ENCODE measurements around the gene SDCCAG8. TPM values are rescaled to one million over a fixed set of nuclear protein-coding genes. Genes with fewer than 3 reads are reported as not detected.

SDCCAG8 gene
- total RNA-seq, 1 donor from 2014 or later, result 48.0 TPM

DNA sequence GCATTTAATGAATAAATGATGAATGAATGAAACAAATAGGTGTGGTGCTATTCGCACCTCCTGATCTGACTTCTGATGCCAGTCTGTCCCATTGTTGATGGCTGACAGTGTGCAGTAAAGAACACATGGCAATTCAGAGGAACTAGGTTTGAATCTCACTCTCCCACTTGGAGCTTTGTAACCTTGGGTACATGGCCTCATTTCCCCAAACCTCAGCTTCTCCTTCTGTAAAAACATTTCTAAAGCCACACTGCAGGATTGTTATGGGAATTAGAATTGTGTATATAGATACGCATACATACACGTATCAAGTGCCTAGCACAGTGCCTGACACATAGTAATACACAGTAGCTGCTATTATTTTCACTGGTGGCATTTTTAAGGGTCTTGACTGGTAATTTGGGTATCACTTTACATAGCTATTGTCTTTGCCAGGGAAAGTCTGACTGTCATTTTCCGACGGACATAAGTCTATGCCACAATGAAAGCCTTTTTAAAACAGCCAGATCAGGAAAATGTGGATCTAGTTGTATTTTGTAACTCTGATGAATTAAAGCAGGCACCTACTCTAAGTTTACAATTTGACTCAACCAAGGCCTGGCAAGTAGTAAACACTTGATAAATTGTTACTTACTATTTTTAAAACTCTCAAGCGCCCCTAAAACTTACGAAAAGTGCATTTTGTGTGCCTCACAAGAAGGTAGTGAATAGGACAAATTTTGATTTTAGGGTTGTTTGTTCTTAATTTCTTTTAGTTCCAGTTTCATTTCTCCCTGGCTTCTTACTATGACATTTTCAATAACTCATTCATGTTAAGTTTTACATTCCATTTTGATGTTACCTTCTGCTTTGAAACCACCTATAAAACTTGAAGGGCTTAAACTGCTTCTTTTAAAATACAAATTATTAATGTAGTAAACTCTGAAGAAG lies 164.4 kb downstream of the SDCCAG8 start:
- DNase-seq (ENCODE audit: low read depth, low spot score), result no peak

DNA sequence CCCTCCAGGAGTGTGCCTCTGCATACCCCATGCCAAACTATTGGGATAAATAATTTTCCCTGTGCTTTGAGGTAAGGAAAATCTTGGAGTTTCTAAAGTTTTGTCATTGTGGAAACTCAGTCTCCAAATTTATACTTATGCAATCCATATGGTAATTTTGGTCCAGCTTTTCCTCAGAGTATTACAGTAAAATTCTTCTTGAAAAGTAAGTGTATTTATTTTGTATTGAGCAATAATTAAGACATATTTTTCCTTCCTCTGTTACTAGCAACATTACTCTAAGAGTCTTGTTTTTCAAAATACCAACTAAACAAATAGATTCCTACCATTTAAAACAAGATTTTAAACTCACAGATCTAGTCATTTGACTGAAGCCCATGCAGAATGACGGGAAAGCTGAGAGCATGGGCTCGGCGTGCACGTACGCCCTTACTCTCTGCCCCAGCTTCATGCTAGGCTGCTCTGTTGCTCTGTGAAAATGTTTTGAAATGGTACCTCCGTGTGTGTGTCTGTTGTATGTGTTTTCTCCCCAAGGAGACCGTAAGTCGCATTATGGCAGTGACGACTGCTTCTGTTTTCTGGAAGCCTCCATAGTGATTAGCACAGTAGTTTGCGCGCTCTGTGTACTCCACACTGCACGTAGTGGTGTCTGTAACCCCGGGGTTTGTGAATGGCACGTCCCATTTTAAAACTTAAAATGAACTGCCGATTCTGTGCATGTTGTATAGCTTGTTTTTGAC lies 165.3 kb downstream of the SDCCAG8 start:
- DNase-seq (ENCODE audit: low read depth, low spot score), result no peak

DNA sequence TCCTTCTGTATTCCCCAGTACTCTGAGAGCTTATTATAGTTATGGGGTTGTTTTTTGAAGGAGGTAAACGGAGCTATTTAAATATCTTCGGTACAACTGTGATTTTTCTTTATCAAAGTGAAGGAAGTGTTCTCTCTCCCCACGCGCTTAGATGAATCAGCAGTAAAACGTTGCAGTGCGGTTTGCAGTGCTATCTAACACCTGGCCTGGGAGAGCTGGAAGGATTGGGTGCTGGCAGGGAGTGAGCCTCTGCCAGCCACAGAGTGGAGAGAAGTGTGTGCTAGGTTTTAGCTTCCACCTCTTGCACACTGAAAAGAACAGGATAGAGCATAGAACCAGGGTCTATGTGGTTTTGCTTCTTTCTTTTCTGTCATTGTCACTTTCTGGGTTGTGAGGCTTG lies 165.9 kb downstream of the SDCCAG8 start:
- DNase-seq (ENCODE audit: low read depth, low spot score), result no peak

DNA sequence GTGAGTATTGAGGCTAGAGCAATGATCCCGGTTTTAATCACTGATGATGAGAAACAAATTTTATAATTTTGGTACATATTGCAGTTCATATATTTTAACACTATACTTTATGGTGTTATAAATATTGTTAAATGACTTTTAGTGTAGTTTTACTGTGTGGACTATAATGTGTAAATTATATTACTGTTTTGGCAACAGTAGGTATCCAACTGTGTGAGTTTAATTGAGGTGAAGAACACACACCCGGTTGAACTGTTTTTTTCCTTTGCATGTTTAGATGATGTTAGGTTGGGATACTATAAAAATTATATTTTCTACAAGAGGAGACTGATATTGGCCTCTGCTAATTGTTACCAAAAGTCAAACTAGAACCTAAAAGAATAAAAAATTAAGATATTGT lies 166.5 kb downstream of the SDCCAG8 start:
- no peak for DNase-seq (ENCODE audit: low read depth, low spot score)

DNA sequence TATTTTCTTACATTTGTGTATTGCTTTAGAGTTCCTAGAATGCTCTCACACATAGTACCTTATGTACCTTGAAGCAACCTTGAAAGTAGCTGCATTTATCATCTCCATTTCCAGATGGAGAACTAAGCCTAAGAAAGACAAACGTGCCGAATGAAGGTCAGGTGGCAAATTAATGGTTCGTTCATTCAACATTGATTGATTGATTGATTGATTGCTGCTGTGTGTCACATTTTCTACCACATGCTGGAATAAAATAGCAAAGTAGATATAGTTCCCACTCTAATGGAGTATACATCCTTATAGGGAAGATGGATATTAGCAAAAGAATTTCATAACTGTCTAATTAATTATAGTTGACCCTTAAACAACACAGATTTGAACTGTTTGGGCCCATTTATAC lies 172.2 kb downstream of the SDCCAG8 start:
- DNase-seq (ENCODE audit: low read depth, low spot score), result no peak

DNA sequence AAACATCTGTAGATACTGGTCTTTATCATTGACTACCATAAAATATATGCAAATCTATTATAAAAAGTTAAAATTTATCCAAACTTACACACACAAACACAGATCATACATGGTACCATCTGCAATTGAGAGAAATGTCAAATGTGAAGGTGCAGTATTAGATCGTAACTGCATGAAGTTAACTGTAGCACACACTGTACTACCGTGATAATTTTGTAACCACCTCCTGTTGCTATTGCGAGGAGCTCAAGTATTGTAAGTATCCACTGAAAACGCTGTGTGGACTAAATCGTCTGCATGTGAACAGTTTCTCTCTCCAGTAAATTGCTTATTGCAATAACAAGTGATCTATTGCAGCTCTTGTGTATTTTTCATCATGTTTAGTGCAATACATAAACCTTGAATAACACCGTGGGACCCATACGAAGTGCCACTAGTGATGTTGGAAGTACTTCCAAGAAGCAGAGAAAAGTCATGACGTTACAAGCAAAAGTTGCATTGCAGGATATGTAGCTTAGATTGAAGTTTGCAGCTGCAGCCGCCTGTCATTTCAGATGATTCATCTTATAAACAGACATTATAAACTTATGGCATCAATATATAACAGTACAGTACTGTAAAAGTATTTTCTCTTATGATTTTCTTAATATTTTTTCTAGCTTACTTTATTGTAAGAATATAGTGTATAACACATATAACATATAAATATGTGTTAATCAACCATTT lies 172.9 kb downstream of the SDCCAG8 start:
- DNase-seq (ENCODE audit: low read depth, low spot score), result no peak

DNA sequence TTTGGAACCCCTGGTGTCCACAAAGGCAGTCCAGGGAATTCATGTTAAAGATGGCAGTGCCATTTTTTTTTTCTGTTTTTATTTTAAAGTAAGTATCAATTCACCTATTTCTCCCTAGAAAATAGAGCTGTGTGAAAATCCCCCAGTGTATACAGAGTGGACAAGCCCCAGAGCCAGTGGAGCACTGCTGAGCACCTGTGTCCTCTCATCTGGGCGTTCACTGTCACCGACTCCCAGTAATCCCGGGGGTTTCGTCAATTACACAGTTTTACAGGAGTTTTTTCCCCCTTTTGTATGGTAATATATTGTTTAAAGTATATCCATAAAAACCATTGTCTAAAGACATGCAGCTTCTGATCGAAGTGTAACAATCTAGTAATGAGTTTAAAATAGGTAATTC lies 175.8 kb downstream of the SDCCAG8 start:
- DNase-seq (ENCODE audit: low read depth, low spot score), result no peak

DNA sequence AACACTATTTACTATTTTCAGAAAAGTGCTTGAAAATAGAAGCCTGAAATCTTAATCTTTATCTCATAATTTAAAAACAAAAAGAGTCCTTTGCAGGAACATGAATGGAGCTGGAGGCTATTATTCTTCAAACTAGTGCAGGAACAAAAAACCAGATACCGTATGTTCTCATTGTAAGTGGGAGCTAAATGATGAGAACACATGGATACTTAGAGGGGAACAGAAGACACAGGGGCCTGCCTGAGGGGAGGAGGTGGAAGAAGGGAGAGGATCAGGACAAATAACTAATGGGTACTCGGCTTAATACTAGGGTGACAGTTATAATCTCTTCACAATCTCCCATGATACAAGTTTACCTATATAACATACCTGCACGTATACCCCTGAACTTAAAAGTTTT lies 176.3 kb downstream of the SDCCAG8 start:
- no peak for DNase-seq (ENCODE audit: low read depth, low spot score)

DNA sequence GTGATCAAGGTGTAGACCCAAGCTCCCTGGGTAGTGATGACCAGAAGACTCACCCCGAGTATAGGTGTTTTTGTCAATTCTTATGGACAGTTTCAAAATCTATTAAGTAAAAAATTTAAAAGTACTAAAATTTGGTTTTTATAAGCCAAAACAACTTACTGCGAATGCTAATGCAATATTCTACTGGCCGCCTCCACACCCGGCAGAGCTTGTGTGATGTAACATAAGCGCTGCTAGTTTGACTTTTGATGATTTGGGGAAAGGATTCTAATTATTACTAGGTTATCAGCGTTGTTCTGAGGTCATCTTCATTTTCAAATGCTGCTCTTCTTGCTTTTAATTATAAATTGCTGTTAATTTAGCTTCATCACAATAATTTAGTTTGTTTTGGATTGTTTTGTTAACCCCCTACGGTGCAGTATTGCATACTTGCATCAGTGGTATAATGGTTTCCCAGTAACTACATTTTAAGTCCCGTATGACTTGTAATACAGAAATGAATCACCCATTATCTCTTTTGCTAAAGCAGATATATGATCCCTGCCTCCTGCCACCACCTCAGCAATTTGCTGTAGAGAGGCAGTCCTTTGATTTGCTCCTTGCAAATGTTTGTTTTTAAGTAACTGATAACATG lies 178.0 kb downstream of the SDCCAG8 start:
- no peak for DNase-seq (ENCODE audit: low read depth, low spot score)

DNA sequence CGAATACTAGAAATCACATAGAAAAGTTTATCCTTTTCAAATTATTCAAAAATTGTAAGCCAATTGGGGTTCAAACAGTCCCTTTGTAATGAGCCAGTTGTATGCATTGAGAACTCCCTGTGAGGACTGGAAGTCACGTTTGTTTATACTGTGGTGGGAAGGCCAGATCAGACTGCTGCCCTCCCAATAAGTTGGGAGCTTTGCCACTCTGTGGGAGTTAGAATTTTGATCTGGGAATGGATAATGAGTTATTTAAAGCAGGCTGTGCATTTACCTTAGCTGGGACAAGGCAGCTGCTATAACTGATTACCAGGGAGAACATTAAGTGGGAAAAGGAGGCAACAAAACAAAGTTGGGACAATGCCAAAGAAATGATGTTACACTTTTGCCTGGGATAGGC lies 178.8 kb downstream of the SDCCAG8 start:
- DNase-seq (ENCODE audit: low read depth, low spot score), result no peak

DNA sequence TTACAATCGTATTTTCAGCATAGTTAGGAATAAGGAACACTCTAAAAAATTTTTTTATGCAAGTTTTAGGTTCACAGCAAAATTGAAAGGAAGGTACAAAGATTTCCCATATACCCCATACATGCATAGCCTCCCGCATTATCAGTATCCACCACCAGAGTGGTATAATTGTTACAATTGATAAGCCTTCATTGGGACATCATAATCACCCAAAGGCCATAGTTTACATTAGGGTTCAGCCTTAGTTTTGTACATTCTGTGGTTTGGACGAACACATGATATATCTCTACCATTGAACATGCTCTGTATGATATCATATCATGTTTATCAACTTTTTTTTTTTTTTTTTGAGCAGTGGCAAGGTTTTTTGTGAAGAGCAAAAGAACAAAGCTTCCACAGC lies 180.0 kb downstream of the SDCCAG8 start:
- no peak for DNase-seq (ENCODE audit: low read depth, low spot score)

DNA sequence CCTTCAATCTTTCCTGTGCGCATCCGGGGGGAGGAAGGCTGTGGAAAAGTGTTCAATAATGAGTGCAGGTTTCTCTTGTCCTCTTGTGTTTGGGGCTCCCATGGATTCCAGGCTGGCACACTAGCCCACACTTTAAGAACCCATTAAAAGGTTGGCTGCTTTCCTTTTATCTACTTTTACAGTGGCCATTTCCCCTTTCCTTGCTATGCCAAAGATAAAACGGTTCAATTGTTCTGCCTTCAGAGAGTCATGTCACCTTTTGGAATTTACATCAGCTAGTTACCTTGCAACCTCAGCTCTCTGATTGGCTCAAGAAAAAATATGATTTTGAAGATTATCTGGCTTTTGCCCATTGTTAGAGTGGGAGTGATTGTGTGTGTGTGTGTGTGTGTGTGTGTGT lies 182.3 kb downstream of the SDCCAG8 start:
- DNase-seq (ENCODE audit: low read depth, low spot score), result no peak

DNA sequence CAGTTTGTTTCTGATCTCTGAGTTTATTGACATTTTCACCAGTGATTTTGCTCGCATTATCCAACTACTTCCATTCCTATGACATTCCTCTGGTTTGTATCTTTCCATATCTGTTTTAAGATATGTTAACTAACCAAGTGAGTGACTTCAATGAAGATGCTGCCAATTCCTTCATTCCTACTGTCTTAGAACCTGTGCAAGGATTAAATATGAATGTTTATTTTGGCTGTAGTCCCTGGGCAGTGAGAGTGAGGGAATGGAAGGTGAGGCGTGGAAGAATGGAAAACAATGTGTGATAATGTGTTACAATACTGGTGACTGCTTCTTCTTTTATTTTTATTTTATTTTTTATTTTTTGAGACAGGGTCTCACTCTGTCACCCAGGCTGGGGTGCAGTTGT lies 183.0 kb downstream of the SDCCAG8 start:
- no peak for DNase-seq (ENCODE audit: low read depth, low spot score)

DNA sequence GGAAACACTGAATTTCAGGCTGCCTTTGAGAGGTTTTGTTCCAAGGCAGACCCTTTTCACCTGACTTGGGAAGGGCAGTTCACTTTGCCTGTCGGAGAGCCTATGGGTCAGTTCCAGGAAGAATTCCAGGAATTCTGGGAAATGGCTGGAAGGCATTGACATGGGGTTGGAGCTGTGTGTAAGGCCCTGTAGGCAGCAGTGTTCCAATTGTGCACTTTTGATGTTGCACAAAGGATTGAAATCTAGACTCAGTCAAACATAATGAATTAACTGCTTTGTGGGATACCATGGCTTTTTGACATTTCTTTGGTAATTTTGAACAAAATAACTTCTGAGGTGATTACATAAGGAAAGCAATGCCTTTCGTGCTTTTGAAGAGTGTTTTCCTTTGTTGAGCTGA lies 184.6 kb downstream of the SDCCAG8 start:
- no peak for DNase-seq (ENCODE audit: low read depth, low spot score)

DNA sequence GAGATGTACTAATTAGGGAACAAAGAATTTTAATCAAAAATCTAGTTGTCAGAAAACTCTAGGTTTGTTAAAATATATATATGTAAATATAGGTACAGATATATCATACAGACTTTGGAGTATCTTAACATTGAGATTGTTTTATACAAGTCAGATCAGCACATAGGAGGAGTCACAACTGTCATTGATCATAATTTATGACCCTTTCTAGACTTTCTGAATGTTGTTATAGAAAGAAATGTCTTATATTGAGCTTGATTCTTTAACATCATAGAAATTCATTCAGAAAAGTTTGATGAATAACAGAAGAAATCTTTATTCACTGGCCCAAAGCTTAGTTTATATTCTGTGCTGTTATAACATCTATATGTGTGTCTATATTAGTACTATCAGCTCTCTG lies 185.8 kb downstream of the SDCCAG8 start:
- DNase-seq (ENCODE audit: low read depth, low spot score), result no peak

DNA sequence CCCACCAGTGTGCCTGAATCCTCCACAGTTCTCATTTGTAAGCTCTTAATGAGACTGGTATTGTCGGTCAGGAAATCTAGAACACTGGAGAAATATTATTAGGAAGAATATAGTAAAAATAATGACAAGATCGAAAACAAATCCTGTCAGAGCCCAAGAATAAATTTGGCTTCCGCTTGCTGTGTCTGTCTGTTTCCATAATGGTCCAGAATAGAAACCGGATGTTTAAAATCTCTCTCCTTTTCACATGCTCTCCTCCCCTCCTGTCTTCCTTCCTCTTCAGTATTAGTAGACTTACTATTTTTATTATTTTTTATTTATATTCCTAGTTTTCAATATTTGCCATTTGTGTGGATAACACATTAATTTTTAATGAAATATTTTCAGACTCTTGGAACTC lies 187.7 kb downstream of the SDCCAG8 start:
- DNase-seq (ENCODE audit: low read depth, low spot score), result no peak

DNA sequence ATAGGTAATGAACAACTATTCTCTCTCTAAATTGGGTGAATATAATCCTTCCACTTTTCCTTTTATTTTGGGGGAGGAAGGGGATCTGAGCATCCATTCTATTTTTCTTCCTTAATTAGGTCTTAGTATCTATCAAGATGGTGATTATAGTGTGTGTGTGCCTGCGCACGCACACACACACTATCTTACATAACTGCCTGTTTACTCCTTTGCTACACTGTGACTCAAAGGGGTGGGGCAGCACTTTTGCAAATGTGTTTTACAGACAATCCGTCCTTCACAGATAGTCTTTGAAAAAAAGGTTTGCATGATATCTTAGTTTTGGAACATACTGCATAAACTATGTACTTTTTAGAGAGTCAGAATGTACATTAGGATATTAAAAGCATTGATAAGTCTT lies 191.5 kb downstream of the SDCCAG8 start:
- no peak for DNase-seq (ENCODE audit: low read depth, low spot score)

DNA sequence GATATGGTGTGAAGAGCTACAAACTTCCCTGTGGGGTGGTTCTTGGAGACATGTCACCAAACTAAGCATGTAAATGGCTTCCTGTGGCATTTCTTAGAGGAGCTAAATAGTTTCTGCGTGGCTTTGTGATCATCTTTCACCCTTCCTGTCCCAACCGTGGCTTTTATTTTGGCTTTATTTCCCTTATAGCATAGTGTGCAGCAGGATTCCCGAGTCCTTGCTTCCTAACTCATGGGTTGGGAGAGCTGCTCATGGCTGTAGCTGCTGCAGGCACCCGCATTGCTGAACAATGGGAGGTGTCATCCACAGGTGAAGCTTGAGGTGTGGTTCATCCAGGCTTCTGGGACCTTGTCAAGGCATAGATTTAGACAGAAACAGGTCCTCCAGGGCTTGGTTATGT lies 192.0 kb downstream of the SDCCAG8 start:
- DNase-seq (ENCODE audit: low read depth, low spot score), result no peak

DNA sequence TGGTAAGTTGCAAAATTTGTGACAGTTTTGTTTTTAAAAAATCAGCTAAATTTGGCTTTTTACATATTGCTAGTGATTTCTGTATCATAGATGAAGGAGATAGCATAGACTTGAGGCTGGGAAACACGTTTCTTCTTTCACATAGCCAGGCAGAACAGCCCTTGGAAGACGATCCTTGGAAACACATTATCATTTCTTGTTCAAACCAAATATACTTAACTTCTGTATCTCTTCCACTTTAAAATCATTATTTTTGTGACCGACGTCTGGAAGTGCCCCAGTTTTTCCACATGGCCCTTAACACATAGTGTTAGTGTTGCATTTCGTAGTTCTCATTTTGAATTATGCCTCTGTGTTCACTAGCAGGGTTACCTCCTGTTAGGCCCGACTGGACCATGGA lies 193.5 kb downstream of the SDCCAG8 start:
- DNase-seq (ENCODE audit: low read depth, low spot score), result no peak

DNA sequence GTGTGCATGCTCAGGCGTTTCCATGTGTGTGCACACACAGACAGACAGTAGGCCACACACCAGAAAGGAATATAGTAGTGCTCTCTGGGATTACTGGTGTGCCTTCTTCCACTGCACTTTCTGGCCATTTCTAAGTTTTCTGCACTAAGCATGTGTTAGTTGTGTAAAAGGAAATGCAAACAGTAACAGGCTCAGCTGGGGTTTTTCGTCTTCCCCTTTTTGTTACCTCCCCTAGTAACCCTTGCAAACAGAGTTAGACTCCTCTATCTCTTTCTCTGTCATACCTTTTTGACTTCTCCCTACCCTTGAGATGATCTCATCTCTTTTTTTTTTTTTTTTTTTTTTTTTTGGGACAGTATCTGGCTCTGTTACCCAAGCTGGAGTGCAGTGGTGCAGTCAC lies 196.3 kb downstream of the SDCCAG8 start:
- no peak for DNase-seq (ENCODE audit: low read depth, low spot score)

DNA sequence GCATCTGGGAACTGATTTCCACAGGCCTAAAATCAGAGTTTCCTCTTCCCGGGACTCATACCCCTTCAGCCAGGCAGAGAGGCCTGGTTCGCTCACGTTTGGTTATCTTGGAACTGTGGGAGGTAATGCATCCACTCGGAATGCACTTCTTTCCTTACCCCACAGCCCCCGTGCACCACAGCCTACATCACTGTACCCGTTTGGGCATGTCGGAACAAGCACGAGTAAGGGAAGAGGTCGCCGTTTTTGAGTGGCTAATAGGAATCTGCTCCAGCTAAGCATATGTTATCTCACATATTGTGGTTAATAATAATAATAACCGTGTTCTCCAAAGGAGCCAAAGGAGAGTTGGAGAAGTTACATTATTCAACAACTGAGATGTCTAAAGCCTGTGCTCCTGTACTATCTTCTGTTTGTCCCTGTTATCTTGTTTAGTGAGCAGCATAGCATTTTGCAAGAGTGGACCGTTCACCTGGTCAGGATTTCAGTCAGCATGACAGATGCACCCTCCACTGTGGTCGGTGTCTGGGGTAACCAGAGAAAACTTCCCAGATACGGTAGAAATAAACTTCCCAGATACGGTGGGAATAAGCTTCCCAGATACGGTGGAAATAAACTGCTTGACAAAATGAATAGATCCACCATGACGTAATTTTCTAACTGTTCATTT lies 198.6 kb downstream of the SDCCAG8 start:
- DNase-seq (ENCODE audit: low read depth, low spot score), result no peak

All from pulmonary artery endothelial cell (primary cell).